Uterus (tissue), 2 donors: Measurements from ENCODE around the gene SETD9.

ENCODE experiments used
- POLR2A ChIP-seq, 2 donors: fragments of 450-650 bp; IDR thresholded peaks; one replicate each; pipeline ENCODE4 v1.6.1; 2016; ENCODE audit warnings: antibody characterized with exemption in 2 of 2, mild to moderate bottlenecking in 1 of 2, moderate library complexity in 1 of 2
- TF ChIP-seq, protein P1 (sequence below), 4 experiments: fragments of 200-600 bp in 2 of 4; fragments of 450-650 bp in 2 of 4; sonication (generic) in 2 of 4; IDR thresholded peaks; one replicate each; pipeline ENCODE4 v1.5.1; 2016 to 2019; ENCODE audit warnings: antibody characterized with exemption in 4 of 4, mild to moderate bottlenecking in 2 of 4, moderate library complexity in 1 of 4

DNA sequence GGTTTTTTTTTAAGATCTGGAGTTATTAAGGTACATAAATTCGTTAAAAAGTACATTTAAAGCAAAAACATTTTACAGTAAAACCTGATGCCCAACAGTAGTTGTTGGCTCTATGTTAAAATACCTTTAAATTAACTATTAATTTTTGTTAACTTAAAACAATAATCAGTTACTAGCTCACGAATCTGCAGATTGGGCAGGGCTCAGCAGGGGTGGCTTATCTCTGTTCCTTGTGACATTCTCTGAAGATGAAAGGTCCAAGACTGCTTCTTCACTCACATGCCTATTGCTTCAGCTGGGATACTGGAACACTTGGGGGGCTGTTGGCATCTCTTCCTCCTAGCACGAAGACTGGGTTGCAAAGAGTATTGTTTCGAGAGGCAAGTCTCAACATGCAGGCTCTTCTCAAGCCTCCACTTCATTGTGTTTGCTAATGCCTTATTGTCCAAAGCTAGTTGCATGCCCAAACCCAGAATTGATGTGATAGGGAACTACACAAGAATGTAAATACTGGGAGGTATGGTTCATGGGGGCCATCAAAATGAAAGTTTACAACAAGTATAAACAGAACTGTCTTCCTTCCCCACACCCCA, 47.4 kb upstream of the SETD9 start:
- TF ChIP-seq, protein P1, sequence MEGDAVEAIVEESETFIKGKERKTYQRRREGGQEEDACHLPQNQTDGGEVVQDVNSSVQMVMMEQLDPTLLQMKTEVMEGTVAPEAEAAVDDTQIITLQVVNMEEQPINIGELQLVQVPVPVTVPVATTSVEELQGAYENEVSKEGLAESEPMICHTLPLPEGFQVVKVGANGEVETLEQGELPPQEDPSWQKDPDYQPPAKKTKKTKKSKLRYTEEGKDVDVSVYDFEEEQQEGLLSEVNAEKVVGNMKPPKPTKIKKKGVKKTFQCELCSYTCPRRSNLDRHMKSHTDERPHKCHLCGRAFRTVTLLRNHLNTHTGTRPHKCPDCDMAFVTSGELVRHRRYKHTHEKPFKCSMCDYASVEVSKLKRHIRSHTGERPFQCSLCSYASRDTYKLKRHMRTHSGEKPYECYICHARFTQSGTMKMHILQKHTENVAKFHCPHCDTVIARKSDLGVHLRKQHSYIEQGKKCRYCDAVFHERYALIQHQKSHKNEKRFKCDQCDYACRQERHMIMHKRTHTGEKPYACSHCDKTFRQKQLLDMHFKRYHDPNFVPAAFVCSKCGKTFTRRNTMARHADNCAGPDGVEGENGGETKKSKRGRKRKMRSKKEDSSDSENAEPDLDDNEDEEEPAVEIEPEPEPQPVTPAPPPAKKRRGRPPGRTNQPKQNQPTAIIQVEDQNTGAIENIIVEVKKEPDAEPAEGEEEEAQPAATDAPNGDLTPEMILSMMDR (IDR thresholded peaks at IDR 0.05) = no peak
- no peak for TF ChIP-seq POLR2A (IDR thresholded peaks at IDR 0.05)
